Activated B cell treated with CpG ODN at 0.5 μM for 24 hours (primary cell): ENCODE measurements around the gene RBM47. TPM values are rescaled to one million over a fixed set of nuclear protein-coding genes. Genes with fewer than 3 reads are reported as not detected.
"Not testable (repeated sequence)": the region's sequence is repeated elsewhere in the genome, so short reads cannot be mapped to it uniquely, and the experiment has no call there.

Source experiments
- ATAC-seq: fragments of 200-7000 bp; cut with Tn5 transposase; one replicate; pipeline ENCODE4 v1.10.0; 2021; ENCODE audit warnings: low read depth, mild to moderate bottlenecking, moderate library complexity
- CTCF ChIA-PET: fragments of 350-600 bp; sonication (Branson Sonifier 250); formaldehyde crosslinking; loops from one replicate; lab custom pipeline; 2021; ENCODE audit warnings: antibody characterized with exemption; lab: Charles Lee
- POLR2A ChIA-PET: fragments of 350-600 bp; sonication (Branson Sonifier 250); formaldehyde crosslinking; loops from one replicate; lab custom pipeline; 2021; ENCODE audit warnings: antibody characterized with exemption; lab: Charles Lee
- DNase-seq: peaks from one replicate; pipeline ENCODE4 v3.0.0; 2022
- H3K27ac Mint-ChIP-seq: one replicate; pipeline ENCODE4 v1.8.0; 2020; ENCODE audit warnings: mixed read lengths
- H3K27me3 Mint-ChIP-seq: one replicate; pipeline ENCODE4 v1.8.0; 2021; ENCODE audit warnings: mixed read lengths
- H3K36me3 Mint-ChIP-seq: one replicate; pipeline ENCODE4 v1.8.0; 2021; ENCODE audit warnings: low read depth, mixed read lengths
- H3K4me1 Mint-ChIP-seq: one replicate; pipeline ENCODE4 v1.8.0; 2021; ENCODE audit warnings: mixed read lengths
- H3K4me3 Mint-ChIP-seq: one replicate; pipeline ENCODE4 v1.8.0; 2020; ENCODE audit warnings: mild to moderate bottlenecking, mixed read lengths
- H3K9me3 Mint-ChIP-seq: one replicate; pipeline ENCODE4 v1.8.0; 2020; ENCODE audit warnings: mixed read lengths
- intact Hi-C: fragments of 100-400 bp; cut with micrococcal nuclease; formaldehyde crosslinking; loops from one replicate; pipeline ENCODE4 v1.15.1; 2024
- total RNA-seq: library from RNA; stranded (reverse); gene quantifications from 2 replicates; pipeline ENCODE4 v1.2.3, GENCODE V29; 2022
- TF ChIP-seq, protein P1 (sequence below): fragments of 200-600 bp; IDR thresholded peaks from one replicate; pipeline ENCODE4 v1.8.0; 2022; ENCODE audit warnings: antibody characterized with exemption, mild to moderate bottlenecking

RBM47 gene
- total RNA-seq, 1 donor from 2014 or later: 8.0 TPM

DNA sequence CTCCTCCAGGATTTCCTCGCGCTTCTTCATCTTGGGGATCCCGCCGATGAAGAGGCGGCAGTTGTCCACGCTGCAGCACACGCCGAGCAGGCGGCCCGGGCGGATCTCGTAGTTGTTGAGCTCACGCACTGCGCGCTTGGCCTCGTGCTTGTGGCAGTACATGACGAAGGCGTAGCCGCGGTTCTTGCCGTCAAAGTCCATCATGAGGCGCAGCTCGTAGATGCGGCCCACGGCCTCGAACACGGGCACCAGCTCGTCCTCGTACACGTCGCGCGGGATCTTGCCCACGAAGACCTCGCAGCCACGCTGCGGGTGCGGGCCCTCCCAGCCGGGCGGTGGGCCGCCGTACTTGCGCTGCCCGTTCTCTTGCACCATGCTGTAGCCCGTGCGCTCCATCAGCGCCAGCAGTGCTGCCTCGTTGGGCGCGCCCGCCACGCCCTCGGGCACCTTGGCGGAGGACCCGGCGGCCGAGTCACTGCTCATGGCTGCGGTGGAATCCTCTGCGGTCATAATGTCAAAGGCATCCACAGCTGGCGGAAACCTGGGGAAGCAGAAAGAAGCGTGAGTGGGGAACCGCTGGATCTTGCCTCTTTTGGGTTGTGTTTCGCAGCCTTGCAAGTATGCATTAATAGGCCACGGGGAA lies 191.2 kb downstream of the RBM47 start:
- H3K36me3 Mint-ChIP-seq: peaks cover 8% of the 10 kb centered on the region
- ATAC-seq: no peak
- H3K27ac Mint-ChIP-seq: no peak overlapping the region
- TF ChIP-seq, protein P1, sequence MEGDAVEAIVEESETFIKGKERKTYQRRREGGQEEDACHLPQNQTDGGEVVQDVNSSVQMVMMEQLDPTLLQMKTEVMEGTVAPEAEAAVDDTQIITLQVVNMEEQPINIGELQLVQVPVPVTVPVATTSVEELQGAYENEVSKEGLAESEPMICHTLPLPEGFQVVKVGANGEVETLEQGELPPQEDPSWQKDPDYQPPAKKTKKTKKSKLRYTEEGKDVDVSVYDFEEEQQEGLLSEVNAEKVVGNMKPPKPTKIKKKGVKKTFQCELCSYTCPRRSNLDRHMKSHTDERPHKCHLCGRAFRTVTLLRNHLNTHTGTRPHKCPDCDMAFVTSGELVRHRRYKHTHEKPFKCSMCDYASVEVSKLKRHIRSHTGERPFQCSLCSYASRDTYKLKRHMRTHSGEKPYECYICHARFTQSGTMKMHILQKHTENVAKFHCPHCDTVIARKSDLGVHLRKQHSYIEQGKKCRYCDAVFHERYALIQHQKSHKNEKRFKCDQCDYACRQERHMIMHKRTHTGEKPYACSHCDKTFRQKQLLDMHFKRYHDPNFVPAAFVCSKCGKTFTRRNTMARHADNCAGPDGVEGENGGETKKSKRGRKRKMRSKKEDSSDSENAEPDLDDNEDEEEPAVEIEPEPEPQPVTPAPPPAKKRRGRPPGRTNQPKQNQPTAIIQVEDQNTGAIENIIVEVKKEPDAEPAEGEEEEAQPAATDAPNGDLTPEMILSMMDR: no peak
- H3K9me3 Mint-ChIP-seq: no peaks in the 10 kb centered on the region
- no peak overlapping the region for H3K4me3 Mint-ChIP-seq
- H3K4me1 Mint-ChIP-seq: no peaks in the 10 kb centered on the region
- intact Hi-C loops: no loop called here
- POLR2A ChIA-PET: no interaction called here
- CTCF ChIA-PET: no interaction called here
- no peak for DNase-seq
- no peaks in the 10 kb centered on the region for H3K27me3 Mint-ChIP-seq

DNA sequence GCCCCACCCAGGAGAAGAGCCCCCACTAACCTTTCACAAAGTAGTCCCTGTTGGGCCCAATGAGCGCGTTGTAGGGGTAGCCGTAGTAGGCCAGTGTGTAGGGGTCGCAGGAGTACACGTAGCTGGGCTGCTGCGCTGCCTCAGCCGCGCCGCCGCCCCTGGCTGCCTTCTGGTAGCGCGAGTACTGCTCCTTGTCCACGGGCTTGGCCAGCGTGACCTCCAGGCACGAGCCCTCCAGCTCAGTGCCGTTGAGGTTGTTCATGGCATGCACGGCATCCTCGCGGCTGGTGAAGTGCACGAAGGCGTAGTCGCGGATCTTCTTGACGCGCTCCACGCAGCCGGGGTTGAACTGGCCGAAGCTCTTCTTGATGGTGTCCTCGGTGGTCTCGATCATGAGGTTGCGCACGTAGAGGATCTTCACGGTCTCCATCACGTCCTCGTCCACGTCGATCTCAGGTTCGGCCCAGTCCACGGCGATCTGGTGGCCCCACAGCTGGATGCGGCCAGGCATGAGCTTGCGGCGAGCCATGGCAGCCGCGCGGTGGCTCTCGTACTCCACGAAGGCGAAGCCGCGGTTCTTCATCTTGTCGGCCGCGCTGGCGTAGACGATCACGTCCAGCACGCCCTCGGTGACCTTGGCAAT lies 191.8 kb downstream of the RBM47 start:
- CTCF ChIA-PET: no interaction called here
- H3K27ac Mint-ChIP-seq: no peak overlapping the region
- H3K4me3 Mint-ChIP-seq: no peak overlapping the region
- intact Hi-C loops: no loop called here
- no peak for ATAC-seq
- TF ChIP-seq, protein P1: no peak
- POLR2A ChIA-PET: no interaction called here
- no peak for DNase-seq
- H3K4me1 Mint-ChIP-seq: no peaks in the 10 kb centered on the region
- H3K36me3 Mint-ChIP-seq: peaks cover 8% of the 10 kb centered on the region
- H3K27me3 Mint-ChIP-seq: no peaks in the 10 kb centered on the region
- H3K9me3 Mint-ChIP-seq: no peaks in the 10 kb centered on the region

DNA sequence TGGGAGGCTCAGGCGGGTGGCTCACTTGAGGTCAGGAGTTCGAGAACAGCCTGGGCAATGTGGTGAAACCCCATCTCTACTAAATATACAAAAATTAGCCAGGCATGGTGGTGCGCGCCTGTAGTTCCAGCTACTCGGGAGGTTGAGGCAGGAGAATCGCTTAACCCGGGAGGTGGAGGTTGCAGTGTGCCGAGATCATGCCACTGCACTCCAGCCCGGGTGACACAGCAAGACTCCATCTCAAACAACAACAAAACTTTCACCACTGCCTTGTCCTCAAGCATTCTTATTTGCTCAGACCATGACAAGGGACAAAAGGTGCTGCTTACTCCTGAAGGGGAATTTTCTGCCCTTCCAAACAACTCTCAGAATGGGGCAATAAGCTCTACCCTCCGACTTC lies 194.4 kb downstream of the RBM47 start:
- DNase-seq, ATAC-seq, H3K4me1 Mint-ChIP-seq, CTCF ChIA-PET, H3K27ac Mint-ChIP-seq, H3K4me3 Mint-ChIP-seq, intact Hi-C loops, H3K27me3 Mint-ChIP-seq, H3K9me3 Mint-ChIP-seq: not testable (repeated sequence)
- peaks cover 17% of the 10 kb centered on the region for H3K36me3 Mint-ChIP-seq
- POLR2A ChIA-PET: interaction anchor here (0.6 kb wide), 1 partner anchor 423 kb away, joined by 5 read pairs; no protein-coding TSS in a partner anchor

DNA sequence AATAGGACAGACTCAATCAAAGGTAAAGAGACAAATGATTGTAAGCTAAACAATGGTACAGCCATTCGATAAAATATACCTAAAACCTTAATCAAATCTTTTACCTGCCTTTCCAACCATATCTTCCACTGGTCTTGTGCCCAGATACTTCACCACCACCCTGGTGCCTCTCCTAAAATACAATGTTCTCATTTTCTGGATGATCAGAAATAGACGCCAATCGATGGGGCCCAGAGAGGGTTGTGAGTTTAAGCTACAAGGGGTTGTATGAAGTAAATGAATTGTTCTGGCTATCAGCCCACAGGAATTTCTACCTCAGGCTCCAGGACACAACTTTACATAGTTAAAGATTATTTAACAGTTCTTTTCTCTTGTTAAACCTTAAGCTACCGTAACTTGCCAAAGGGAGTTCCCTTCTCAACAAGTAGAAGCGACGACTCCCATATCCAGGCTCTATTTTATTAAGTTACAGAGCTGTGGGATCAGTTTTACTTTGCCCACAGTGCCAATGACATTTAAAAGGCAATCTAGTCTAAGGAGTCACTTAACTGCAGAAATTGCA lies 195.5 kb downstream of the RBM47 start:
- Mint-ChIP-seq H3K9me3 (no peaks in the 10 kb centered on the region), H3K4me3 (no peak overlapping the region), H3K4me1 (no peaks in the 10 kb centered on the region), H3K36me3 (peaks cover 18% of the 10 kb centered on the region), H3K27me3 (no peaks in the 10 kb centered on the region), H3K27ac (no peak overlapping the region)
- no peak for ATAC-seq
- intact Hi-C loops: no loop called here
- TF ChIP-seq, protein P1: no peak
- no peak for DNase-seq
- ChIA-PET CTCF (no interaction called here), POLR2A (interaction anchor here (0.7 kb wide), 1 partner anchor 940 kb away, joined by 7 read pairs; no protein-coding TSS in a partner anchor)

DNA sequence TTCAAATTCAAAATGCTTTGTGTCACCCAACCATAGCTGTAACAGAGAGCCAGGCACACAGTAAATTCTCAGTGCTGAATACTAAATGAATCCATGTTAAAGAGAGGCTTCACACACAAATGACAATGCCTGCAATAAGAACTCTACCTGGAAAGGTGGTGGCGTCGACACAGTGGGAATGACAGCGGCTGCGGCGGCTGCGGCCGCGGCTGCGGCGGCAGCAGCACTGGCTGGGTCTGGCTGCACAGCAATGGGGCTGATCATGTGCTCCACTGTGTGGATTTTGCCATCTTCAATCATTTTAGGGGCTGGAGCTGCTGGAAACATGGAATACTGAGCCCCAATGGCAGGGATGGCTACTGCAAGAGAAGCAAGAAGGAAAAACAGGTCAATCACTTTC lies 197.2 kb downstream of the RBM47 start:
- Mint-ChIP-seq H3K36me3 (peaks cover 18% of the 10 kb centered on the region), H3K4me1 (no peaks in the 10 kb centered on the region), H3K27ac (no peak overlapping the region), H3K27me3 (no peaks in the 10 kb centered on the region), H3K9me3 (no peaks in the 10 kb centered on the region), H3K4me3 (no peak overlapping the region)
- intact Hi-C loops: no loop called here
- ChIA-PET POLR2A (no interaction called here), CTCF (no interaction called here)
- ATAC-seq (no peak), DNase-seq (no peak)
- TF ChIP-seq, protein P1: no peak

DNA sequence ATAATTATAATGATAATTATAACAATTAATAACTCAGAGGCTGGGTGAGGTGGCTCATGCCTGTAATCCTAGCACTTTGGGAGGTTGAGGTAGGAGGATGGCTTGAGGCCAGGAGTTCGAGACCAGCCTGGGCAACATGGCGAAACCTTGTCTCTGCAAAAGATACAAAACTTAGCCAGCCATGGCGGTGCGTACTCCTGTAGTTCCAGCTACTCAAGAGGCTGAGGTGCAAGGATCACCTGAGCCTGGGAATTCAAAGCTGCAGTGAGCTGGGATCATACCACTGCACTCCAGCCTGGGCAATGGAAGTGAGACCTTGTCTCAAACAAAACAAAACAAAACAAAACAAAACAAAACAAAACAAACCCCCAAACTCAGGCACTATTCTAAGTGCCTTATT lies 201.8 kb downstream of the RBM47 start:
- POLR2A ChIA-PET, CTCF ChIA-PET, DNase-seq, H3K4me1 Mint-ChIP-seq, H3K27ac Mint-ChIP-seq, H3K4me3 Mint-ChIP-seq, H3K9me3 Mint-ChIP-seq, intact Hi-C loops, H3K27me3 Mint-ChIP-seq, ATAC-seq: not testable (repeated sequence)
- peaks cover 17% of the 10 kb centered on the region for H3K36me3 Mint-ChIP-seq
